PC-9 (cell line): Measurements from ENCODE around the gene PLA2G4A. TPM values are rescaled to one million over a fixed set of nuclear protein-coding genes. Genes with fewer than 3 reads are reported as not detected.

Experiments used
- BruUV-seq: library from RNA; stranded (reverse); fragments of 400-500 nt; replicated peaks from 2 replicates; lab custom pipeline; 2021; lab: Mats Ljungman, UMichigan
- CTCF ChIA-PET: fragments of 300-600 bp; sonication (Branson Sonifier 250); formaldehyde crosslinking; loops from one replicate; lab custom pipeline; 2022; ENCODE audit warnings: antibody characterized with exemption; lab: Charles Lee
- POLR2A ChIA-PET: fragments of 300-600 bp; sonication (Branson Sonifier 250); formaldehyde crosslinking; loops from one replicate; lab custom pipeline; 2022; ENCODE audit warnings: antibody characterized with exemption; ENCODE audit not compliant: unreplicated experiment; lab: Charles Lee
- DNase-seq, 2 experiments: peaks; one replicate each; pipeline versions ENCODE4 v3.0.0 to v3.0.0-alpha.2; 2015 to 2022; ENCODE audit warnings: mixed read lengths in 1 of 2
- H2AFZ ChIP-seq: fragments of 200-600 bp; sonication (generic); 2 replicates; pipeline ENCODE4 v1.8.1; 2017; ENCODE audit warnings: antibody characterized with exemption
- H3F3A ChIP-seq: fragments of 200-600 bp; sonication (generic); 2 replicates; pipeline ENCODE4 v1.8.1; 2017; ENCODE audit warnings: antibody characterized with exemption, mild to moderate bottlenecking, low read depth; ENCODE audit not compliant: insufficient read depth
- H3K27ac ChIP-seq: fragments of 200-600 bp; sonication (generic); 2 replicates; pipeline ENCODE4 v1.6.1; 2016; ENCODE audit warnings: mixed run types
- H3K27me3 ChIP-seq: fragments of 200-600 bp; sonication (generic); 2 replicates; pipeline ENCODE4 v1.6.1; 2016; ENCODE audit warnings: low read depth, mixed run types; ENCODE audit not compliant: insufficient read depth
- H3K36me3 ChIP-seq: fragments of 200-600 bp; sonication (generic); 2 replicates; pipeline ENCODE4 v1.6.1; 2016; ENCODE audit warnings: low read depth, mixed run types
- H3K4me1 ChIP-seq: fragments of 200-600 bp; sonication (generic); replicated peaks from 2 replicates; pipeline ENCODE4 v1.6.1; 2016; ENCODE audit warnings: mixed run types; ENCODE audit not compliant: insufficient read depth
- H3K4me2 ChIP-seq: fragments of 200-600 bp; sonication (generic); 2 replicates; pipeline ENCODE4 v1.6.1; 2017; ENCODE audit warnings: mixed run types
- H3K4me3 ChIP-seq: fragments of 200-600 bp; sonication (generic); 2 replicates; pipeline ENCODE4 v1.6.1; 2016; ENCODE audit warnings: mixed run types
- H3K79me2 ChIP-seq: fragments of 200-600 bp; sonication (generic); 2 replicates; pipeline ENCODE4 v1.6.1; 2017; ENCODE audit warnings: low read depth, mixed run types
- H3K9me2 ChIP-seq: fragments of 200-600 bp; sonication (generic); 2 replicates; pipeline ENCODE4 v1.8.1; 2017; ENCODE audit warnings: mild to moderate bottlenecking; ENCODE audit not compliant: insufficient read depth
- H3K9me3 ChIP-seq: fragments of 200-600 bp; sonication (generic); 2 replicates; pipeline ENCODE4 v1.8.1; 2016; ENCODE audit warnings: low read depth; ENCODE audit not compliant: insufficient read depth
- H4K20me1 ChIP-seq: fragments of 200-600 bp; sonication (generic); 2 replicates; pipeline ENCODE4 v1.8.1; 2017; ENCODE audit not compliant: insufficient read depth
- EZH2 ChIP-seq: fragments of 200-600 bp; sonication (generic); IDR thresholded peaks from 2 replicates; pipeline ENCODE4 v1.8.0; 2017; ENCODE audit warnings: antibody characterized with exemption, low read depth
- intact Hi-C: fragments of 100-400 bp; cut with micrococcal nuclease; formaldehyde crosslinking; loops from one replicate; pipeline ENCODE4 v1.10.0; 2022; ENCODE audit not compliant: unreplicated experiment
- total RNA-seq: library from RNA; stranded (reverse); gene quantifications from 2 replicates; pipeline ENCODE4 v1.2.3, GENCODE V29; 2021
- TF ChIP-seq, protein P1 (sequence below): fragments of 200-600 bp; sonication (generic); conservative IDR thresholded peaks from 2 replicates; pipeline ENCODE4 v1.6.1; 2017; ENCODE audit warnings: mixed run types, antibody characterized with exemption, mild to moderate bottlenecking, moderate library complexity

Gene PLA2G4A
- total RNA-seq, 1 experiment from 2014 or later, result 3.3 TPM

DNA sequence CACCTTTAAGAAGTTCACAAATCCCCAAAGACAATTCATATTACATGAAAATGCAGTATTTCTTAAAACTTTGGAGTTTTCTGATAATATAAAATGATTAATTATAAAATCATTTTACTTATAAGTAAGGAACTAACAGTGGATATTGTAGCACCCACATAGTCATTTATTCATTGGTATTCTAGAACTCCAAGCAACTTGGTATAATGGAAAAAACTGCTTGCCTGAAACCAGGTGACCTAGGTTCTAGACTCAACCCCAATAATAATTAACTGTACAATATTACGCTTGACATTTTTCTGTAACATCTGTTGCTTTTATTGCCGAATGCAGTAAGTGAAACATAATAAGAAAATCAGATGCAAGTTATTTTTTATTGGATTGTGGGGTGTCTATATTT, 2.4 kb downstream of the PLA2G4A start:
- no peaks in the 10 kb centered on the region for H3K4me1 ChIP-seq
- POLR2A ChIA-PET, result no interaction called here
- no peak overlapping the region for H3K4me2 ChIP-seq
- no peaks in the 10 kb centered on the region for H4K20me1 ChIP-seq
- DNase-seq, result no peak
- TF ChIP-seq, protein P1, sequence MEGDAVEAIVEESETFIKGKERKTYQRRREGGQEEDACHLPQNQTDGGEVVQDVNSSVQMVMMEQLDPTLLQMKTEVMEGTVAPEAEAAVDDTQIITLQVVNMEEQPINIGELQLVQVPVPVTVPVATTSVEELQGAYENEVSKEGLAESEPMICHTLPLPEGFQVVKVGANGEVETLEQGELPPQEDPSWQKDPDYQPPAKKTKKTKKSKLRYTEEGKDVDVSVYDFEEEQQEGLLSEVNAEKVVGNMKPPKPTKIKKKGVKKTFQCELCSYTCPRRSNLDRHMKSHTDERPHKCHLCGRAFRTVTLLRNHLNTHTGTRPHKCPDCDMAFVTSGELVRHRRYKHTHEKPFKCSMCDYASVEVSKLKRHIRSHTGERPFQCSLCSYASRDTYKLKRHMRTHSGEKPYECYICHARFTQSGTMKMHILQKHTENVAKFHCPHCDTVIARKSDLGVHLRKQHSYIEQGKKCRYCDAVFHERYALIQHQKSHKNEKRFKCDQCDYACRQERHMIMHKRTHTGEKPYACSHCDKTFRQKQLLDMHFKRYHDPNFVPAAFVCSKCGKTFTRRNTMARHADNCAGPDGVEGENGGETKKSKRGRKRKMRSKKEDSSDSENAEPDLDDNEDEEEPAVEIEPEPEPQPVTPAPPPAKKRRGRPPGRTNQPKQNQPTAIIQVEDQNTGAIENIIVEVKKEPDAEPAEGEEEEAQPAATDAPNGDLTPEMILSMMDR, result no peak
- TF ChIP-seq EZH2, result no peak
- H3K9me3 ChIP-seq, result no peaks in the 10 kb centered on the region
- H3F3A ChIP-seq, result no peaks in the 10 kb centered on the region
- H3K36me3 ChIP-seq, result no peaks in the 10 kb centered on the region
- H2AFZ ChIP-seq, result no peak overlapping the region
- no TSS peak for BruUV-seq
- H3K27ac ChIP-seq, result no peak overlapping the region
- CTCF ChIA-PET, result no interaction called here
- H3K4me3 ChIP-seq, result no peak overlapping the region
- H3K27me3 ChIP-seq, result no peaks in the 10 kb centered on the region
- no peaks in the 10 kb centered on the region for H3K79me2 ChIP-seq
- intact Hi-C loops, result no loop called here
- no peaks in the 10 kb centered on the region for H3K9me2 ChIP-seq

DNA sequence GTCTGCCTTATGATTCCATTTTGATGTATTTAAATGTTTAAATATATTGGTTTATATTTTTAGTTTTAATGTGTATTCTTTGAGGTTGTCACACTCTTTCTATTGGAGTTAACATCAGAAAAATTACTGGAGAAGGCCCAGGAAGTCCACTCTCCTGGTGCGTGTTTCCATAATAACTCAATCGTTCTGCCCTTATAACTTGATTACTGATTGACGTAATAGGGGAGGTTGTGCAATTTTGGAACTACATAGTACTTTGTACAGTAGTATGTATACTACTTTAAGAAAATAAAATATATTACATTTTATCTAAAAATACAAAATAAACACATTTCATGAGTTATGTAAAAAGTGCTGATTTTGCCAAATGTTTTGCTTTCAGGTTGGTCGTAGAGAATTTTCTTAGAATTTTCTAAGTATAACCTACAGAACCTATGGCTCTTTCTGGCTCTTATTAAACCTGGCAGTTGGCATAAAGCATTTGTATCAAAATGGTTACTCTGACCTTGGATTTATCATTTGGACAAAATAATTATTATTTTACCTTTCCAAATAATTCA, 5.7 kb downstream of the PLA2G4A start:
- no peaks in the 10 kb centered on the region for H3F3A ChIP-seq
- ChIA-PET CTCF (interaction anchor here (0.7 kb wide), 1 partner anchor 459 kb away, joined by 9 read pairs; the partner anchor contains the start of gene TPR), POLR2A (no interaction called here)
- intact Hi-C loops, result no loop called here
- H3K27me3 ChIP-seq, result no peaks in the 10 kb centered on the region
- no TSS peak for BruUV-seq
- no peaks in the 10 kb centered on the region for H3K9me2 ChIP-seq
- H2AFZ ChIP-seq, result no peak overlapping the region
- no peak overlapping the region for H3K4me3 ChIP-seq
- H4K20me1 ChIP-seq, result no peaks in the 10 kb centered on the region
- no peak overlapping the region for H3K4me2 ChIP-seq
- no peak for DNase-seq
- H3K4me1 ChIP-seq, result no peaks in the 10 kb centered on the region
- H3K79me2 ChIP-seq, result no peaks in the 10 kb centered on the region
- no peak overlapping the region for H3K27ac ChIP-seq
- H3K36me3 ChIP-seq, result no peaks in the 10 kb centered on the region
- H3K9me3 ChIP-seq, result no peaks in the 10 kb centered on the region
- TF ChIP-seq, protein P1, result no peak
- no peak for TF ChIP-seq EZH2

DNA sequence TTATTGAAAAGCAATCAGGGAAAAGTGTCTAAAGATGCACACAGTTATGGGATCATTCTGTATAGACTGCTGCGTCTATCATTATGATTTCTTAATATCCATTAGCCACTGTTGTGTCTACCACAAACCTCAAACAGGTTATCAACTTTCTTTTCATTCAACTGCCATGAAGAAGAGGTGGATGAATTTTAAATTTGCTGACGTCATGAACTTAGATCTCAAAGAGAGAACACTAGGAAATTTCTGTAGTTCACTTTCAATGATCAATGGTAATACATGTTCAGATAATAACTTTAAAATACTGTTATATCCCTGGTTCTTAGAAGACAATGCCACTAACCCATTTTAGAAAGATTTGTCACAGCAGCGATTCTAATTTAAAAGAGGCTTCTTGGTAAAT, 6.7 kb downstream of the PLA2G4A start:
- Histone ChIP-seq H3F3A (no peaks in the 10 kb centered on the region), H3K4me1 (no peaks in the 10 kb centered on the region), H2AFZ (no peak overlapping the region), H3K4me3 (no peak overlapping the region), H3K79me2 (no peaks in the 10 kb centered on the region), H3K4me2 (no peak overlapping the region), H3K27me3 (no peaks in the 10 kb centered on the region), H3K36me3 (no peaks in the 10 kb centered on the region), H3K9me3 (no peaks in the 10 kb centered on the region), H3K9me2 (no peaks in the 10 kb centered on the region), H3K27ac (no peak overlapping the region), H4K20me1 (no peaks in the 10 kb centered on the region)
- CTCF ChIA-PET, result no interaction called here
- intact Hi-C loops, result no loop called here
- POLR2A ChIA-PET, result no interaction called here
- no peak for TF ChIP-seq EZH2
- TF ChIP-seq, protein P1, result no peak
- no peak for DNase-seq
- BruUV-seq, result no TSS peak
